GM19035 (cell line): ENCODE data around the gene PCDHGA6.
"Not testable (repeated sequence)": the region's sequence is repeated elsewhere in the genome, so short reads cannot be mapped to it uniquely, and the experiment has no call there.

Experiments
- ATAC-seq: cut with Tn5 transposase; IDR thresholded peaks from one replicate; pipeline ENCODE4 v1.9.1; 2021; ENCODE audit not compliant: unreplicated experiment

Gene PCDHGA6

DNA sequence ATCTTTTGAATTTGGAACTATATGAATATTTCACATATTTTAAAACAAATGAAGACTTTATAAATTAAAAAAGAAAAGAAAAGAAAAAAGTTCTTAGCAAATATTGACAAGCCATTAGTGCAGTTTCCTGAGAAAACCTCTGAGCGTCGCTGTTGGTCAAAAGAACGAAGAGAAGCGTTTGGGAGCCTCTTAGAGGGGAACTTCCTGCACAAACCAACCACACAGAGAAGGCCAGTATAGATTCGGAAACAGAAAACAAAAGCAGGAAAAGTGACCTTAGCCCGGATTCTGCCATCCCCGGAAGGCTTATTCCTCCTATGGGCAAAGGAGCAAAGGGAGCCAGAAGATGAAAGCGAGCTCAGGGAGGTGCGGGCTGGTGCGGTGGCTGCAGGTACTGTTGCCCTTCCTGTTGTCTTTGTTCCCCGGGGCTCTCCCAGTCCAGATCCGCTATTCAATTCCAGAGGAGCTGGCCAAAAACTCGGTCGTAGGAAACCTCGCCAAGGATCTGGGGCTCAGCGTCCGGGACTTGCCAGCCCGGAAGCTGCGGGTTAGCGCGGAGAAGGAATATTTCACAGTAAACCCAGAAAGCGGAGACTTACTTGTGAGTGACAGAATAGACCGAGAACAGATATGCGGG lies 13.8 kb upstream of the PCDHGA6 start, which contains the start of gene PCDHGB2:
Gene PCDHGB2 (plus strand): TSS at position 205 of the 637 bp plus-strand sequence. CDS start 142 bp downstream, at position 347.
- peak; percentile 63 for ATAC-seq

DNA sequence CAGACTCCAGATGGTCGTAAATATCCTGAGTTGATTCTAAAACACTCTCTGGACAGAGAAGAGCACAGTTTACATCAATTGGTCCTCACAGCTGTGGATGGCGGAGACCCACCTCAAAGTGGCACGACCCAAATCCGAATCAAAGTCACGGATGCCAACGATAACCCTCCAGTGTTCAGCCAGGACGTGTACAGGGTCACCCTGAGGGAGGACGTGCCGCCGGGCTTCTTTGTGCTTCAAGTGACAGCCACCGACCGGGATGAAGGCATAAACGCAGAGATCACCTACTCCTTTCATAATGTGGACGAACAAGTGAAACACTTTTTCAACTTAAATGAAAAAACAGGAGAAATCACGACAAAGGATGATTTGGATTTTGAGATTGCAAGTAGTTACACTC lies 13.0 kb upstream of the PCDHGA6 start:
- ATAC-seq, result no peak

DNA sequence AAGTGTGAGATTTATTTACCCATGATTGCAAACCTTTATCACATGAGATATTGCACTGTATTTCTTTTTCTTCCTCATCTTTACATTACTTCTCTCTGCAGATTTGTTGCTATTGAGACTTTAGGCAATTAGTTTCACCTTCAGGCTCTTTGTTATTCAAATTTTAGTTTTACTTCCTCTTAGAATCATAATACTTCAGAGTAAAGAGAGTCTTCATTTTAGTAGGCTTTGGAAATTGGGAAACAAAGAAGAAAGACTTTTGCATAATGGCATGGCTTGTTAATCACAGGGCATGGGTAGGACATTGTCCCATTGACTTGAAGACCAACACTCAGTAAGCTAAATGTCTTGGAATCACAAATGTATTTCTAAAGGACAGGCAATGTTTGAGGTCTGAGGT lies 11.0 kb upstream of the PCDHGA6 start:
- ATAC-seq, result no peak

DNA sequence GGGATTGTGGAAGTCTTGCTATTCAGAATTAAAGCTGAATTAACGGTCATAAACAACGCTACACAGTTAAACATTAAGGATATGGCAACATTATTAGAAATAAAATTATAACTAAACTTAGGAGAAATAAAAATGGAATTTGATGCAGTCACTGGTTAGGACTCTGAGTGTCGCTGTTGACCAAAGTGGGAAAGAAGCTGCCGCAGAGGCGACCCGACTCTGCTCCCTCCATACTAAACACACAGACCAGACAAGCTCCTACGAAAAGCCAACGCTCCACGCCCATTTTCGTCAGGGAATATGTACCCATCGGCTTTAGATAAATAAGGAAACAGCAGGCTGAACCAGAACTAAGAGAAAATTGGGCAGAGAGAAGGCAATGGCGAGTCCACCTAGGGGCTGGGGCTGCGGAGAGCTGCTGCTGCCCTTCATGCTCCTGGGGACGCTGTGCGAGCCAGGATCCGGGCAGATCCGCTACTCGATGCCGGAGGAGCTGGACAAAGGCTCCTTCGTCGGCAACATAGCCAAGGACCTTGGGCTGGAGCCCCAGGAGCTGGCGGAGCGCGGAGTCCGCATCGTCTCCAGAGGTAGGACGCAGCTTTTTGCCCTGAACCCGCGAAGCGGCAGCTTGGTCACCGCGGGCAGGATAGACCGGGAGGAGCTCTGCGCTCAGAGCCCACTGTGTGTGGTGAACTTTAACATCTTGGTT lies 9.6 kb upstream of the PCDHGA6 start, which contains the start of gene PCDHGA5:
Gene PCDHGA5 (plus strand): TSS at position 211 of the 709 bp plus-strand sequence. CDS start 169 bp downstream, at position 380.
- no peak for ATAC-seq

DNA sequence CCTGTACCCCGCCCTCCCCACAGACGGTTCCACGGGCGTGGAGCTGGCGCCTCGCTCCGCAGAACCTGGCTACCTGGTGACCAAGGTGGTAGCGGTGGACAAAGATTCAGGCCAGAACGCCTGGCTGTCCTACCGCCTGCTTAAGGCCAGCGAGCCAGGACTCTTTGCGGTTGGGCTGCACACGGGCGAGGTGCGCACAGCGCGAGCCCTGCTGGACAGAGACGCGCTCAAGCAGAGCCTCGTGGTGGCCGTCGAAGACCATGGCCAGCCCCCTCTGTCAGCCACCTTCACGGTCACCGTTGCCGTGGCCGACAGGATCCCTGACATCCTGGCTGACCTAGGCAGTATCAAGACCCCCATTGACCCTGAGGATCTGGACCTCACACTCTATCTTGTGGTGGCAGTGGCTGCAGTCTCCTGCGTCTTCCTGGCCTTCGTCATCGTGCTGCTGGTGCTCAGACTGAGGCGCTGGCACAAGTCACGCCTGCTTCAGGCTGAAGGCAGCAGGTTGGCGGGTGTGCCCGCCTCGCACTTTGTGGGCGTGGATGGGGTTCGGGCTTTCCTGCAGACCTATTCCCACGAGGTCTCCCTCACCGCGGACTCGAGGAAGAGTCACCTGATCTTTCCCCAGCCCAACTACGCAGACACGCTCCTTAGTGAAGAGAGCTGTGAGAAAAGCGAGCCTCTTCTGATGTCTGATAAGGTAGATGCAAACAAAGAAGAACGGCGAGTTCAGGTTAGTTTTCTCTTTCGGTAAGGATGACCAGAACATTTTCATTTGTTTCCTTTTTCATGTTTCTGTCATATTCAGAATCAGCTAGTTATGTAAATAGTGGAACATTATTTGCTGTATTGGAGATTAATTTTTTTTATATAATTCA lies 7.4 kb upstream of the PCDHGA6 start:
- ATAC-seq, result no peak

DNA sequence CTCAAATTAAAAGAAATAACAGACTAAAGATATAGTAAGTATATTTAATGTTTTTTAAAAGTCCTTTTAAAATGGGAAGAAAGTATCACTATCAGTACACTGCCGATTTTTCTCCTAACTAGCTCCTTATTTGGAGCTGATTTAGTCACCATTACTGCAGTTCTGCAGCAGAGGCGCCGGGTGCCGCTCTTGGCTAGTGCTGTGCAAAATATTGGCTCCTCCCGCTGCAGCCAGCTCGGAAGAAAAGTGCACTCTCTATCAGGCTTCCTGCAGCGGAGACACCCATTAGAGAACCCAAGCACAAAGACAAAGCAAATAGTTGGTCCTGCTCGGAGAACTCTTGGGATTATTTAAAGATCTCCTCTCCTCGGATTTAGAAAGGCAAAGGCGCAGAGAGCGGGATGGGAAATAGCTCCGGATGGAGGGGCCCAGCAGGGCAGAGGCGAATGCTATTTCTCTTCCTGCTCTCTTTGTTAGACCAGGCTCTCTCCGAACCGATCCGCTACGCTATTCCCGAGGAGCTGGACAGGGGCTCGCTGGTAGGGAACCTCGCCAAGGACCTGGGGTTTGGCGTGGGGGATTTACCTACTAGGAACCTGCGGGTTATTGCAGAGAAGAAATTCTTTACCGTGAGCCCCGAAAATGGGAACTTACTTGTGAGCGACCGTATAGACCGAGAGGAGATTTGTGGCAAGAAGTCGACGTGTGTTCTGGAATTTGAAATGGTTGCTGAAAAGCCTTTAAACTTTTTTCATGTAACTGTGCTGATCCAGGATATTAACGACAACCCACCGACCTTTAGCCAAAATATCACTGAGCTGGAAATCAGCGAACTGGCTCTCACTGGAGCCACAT lies 3.5 kb upstream of the PCDHGA6 start, which contains the start of gene PCDHGB3:
Gene PCDHGB3 (plus strand): TSS at position 249 of the 855 bp plus-strand sequence. CDS start 153 bp downstream, at position 402.
- peak; percentile 95 for ATAC-seq

DNA sequence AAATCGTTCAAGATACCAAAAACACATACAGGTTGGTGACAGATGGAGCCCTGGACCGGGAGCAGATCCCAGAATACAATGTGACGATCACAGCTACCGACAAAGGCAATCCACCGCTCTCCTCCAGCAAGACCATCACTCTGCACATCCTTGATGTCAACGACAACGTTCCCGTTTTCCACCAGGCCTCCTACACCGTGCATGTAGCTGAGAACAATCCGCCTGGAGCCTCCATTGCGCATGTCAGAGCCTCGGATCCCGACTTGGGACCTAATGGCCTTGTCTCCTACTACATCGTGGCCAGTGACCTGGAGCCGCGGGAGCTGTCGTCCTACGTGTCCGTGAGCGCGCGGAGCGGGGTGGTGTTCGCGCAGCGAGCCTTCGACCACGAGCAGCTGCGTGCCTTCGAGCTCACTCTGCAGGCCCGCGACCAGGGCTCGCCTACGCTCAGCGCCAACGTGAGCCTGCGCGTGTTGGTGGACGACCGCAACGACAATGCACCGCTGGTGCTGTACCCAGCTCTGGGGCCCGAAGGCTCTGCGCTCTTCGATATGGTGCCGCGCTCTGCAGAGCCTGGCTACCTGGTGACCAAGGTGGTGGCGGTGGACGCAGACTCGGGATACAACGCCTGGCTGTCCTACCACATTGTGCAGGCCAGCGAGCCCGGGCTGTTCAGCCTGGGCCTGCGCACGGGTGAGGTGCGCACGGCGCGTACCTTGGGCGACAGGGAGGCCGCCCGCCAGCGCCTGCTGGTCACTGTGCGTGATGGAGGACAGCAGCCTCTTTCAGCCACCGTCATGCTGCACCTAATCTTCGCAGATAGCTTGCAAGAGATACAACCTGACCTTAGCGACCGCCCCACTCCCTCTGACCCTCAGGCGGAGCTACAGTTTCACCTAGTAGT lies 1.9 kb upstream of the PCDHGA6 start:
- no peak for ATAC-seq

DNA sequence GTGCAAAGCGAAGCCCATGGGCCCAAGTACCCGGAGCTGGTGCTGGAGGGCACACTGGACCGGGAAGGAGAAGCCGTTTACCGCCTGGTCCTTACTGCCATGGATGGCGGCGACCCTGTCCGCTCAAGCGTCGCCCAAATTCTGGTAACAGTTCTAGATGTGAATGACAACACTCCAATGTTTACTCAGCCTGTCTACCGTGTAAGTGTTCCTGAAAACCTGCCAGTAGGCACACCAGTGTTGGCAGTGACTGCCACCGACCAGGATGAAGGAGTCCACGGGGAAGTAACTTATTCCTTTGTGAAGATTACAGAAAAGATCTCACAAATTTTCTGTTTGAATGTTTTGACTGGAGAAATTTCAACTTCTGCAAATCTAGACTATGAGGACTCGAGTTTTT lies 936 bp downstream of the PCDHGA6 start:
- no peak for ATAC-seq

DNA sequence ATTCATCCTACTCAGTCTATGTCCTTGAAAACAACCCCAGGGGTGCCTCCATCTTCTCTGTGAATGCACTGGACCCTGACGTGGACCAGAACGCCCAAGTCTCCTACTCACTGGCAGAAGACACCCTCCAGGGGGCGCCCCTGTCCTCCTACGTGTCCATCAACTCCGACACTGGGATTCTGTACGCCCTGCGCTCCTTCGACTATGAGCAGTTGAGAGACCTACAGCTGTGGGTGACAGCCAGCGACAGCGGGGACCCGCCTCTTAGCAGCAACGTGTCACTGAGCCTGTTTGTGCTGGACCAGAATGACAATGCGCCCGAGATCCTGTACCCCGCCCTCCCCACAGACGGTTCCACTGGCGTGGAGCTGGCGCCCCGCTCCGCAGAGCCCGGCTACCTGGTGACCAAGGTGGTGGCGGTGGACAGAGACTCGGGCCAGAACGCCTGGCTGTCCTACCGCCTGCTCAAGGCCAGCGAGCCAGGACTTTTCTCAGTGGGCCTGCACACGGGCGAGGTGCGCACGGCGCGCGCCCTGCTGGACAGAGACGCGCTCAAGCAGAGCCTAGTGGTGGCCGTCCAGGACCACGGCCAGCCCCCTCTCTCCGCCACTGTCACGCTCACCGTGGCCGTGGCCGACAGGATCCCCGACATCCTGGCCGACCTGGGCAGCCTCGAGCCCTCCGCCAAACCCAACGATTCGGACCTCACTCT lies 1.9 kb downstream of the PCDHGA6 start:
- not testable (repeated sequence) for ATAC-seq

DNA sequence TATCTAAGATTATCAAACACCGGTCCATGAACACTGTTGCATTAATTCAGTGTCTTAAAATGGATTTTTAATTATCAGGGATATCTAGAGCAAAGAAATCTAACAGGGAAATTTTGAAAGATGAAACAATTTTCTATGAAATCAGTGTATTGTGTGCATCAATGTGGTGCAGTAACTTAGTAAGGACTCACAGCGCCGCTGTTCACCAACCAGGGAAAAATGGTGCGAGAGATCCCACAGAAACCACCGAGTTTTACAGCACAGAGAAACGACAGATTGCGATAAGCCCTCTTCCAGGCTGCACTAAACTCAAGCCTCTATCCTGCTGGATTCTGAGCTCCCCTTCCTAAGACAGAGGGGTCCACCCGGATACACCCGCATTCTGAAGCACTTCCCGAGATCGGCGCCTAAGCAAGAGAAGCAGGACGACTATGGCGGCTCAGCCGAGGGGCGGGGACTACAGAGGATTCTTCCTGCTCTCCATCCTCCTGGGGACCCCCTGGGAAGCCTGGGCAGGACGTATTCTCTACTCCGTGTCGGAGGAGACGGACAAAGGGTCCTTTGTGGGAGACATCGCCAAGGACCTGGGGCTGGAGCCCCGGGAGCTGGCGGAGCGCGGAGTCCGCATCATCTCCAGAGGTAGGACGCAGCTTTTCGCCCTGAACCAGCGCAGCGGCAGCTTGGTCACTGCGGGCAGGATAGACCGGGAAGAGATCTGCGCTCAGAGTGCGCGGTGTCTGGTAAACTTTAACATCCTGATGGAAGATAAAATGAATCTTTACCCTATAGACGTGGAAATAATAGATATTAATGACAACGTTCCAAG lies 9.0 kb downstream of the PCDHGA6 start, which contains the start of gene PCDHGA7:
Gene PCDHGA7 (plus strand): TSS at position 274 of the 826 bp plus-strand sequence. CDS start 158 bp downstream, at position 432.
- no peak for ATAC-seq

DNA sequence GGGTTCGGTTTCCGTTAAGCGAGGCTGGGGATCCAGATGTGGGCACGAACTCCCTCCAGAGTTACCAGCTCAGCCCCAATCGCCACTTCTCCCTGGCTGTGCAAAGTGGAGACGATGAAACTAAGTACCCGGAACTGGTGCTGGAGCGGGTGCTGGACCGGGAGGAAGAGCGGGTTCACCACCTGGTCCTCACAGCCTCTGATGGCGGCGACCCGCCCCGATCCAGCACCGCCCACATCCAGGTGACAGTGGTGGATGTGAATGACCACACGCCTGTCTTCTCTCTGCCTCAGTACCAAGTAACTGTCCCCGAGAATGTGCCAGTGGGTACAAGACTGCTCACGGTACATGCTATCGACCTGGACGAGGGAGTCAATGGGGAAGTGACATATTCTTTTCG lies 9.7 kb downstream of the PCDHGA6 start:
- ATAC-seq, result no peak

DNA sequence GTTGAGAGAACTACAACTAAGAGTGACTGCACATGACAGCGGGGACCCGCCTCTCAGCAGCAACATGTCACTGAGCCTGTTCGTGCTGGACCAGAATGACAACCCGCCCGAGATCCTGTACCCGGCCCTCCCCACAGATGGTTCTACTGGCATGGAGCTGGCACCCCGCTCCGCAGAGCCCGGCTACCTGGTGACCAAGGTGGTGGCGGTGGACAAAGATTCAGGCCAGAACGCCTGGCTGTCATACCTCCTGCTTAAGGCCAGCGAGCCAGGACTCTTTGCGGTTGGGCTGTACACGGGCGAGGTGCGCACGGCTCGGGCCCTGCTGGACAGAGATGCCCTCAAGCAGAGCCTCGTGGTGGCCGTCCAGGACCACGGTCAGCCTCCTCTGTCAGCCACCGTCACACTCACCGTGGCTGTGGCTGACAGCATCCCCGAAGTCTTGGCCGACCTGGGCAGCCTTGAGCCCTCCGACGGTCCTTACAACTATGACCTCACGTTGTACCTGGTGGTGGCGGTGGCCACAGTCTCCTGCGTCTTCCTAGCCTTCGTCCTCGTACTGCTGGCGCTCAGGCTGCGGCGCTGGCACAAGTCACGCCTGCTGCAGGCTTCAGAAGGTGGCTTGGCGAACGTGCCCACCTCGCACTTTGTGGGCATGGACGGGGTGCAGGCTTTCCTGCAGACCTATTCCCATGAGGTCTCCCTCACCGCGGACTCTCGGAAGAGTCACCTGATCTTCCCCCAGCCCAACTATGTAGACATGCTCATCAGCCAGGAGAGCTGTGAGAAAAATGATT lies 11.0 kb downstream of the PCDHGA6 start:
- no peak for ATAC-seq

DNA sequence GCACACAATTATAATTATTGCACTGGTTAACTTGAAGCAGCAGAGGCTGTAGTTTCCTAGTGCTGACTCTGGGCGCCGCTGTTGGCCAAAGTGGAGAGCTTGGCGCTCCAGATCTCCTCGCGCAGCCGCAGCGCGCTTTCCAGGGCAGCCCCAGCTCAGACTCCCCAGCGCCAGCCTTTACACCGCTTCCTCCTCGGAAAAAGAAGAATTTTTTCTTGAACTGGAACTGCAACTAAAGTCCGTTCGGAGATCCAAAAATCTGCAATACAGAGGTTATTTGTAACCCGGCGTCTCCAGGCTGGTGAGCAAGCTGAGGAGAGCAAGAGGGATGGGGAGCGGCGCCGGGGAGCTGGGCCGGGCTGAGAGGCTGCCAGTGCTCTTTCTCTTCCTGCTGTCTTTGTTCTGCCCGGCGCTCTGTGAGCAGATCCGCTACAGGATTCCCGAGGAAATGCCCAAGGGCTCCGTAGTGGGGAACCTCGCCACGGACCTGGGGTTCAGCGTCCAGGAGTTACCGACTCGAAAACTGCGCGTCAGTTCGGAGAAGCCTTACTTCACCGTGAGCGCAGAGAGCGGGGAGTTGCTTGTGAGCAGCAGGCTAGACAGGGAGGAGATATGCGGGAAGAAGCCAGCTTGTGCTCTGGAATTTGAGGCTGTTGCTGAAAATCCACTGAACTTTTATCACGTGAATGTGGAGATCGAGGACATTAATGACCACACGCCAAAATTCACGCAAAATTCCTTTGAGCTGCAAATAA lies 14.0 kb downstream of the PCDHGA6 start, which contains the start of gene PCDHGB4:
Gene PCDHGB4 (plus strand): TSS at position 142 of the 755 bp plus-strand sequence. CDS start 187 bp downstream, at position 329.
- peak; percentile 90 for ATAC-seq

DNA sequence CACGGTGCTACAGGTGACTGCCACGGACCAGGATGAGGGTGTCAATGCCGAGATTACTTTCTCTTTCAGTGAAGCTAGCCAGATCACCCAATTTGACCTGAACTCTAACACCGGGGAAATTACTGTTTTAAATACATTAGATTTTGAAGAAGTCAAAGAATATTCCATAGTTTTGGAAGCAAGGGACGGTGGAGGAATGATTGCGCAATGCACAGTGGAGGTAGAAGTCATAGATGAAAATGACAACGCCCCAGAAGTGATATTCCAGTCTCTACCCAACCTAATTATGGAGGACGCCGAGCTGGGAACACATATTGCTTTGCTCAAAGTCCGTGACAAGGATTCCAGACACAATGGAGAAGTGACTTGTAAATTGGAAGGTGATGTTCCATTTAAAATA lies 15.0 kb downstream of the PCDHGA6 start:
- ATAC-seq, result no peak

DNA sequence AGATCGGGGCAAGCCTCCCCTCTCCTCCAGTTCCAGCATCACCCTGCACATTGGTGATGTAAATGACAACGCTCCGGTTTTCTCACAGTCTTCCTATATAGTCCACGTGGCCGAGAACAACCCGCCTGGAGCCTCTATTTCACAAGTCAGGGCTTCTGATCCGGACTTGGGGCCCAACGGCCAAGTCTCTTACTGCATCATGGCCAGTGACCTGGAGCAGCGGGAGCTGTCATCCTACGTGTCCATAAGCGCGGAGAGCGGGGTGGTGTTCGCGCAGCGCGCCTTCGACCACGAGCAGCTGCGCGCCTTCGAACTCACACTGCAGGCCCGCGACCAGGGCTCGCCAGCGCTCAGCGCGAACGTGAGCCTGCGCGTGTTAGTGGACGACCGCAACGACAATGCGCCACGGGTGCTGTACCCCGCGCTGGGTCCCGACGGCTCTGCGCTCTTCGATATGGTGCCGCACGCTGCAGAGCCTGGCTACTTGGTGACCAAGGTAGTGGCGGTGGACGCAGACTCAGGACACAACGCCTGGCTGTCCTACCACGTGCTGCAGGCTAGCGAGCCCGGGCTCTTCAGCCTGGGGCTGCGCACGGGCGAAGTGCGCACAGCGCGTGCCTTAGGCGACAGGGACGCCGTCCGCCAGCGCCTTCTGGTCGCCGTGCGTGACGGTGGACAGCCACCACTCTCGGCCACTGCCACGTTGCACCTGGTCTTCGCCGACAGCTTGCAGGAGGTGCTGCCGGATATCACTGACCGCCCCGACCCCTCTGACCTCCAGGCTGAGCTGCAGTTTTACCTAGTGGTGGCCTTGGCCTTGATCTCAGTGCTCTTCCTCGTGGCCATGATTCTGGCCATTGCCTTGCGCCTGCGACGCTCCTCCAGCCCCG lies 15.7 kb downstream of the PCDHGA6 start:
- ATAC-seq, result no peak
